IMR-90 (cell line): Measurements from ENCODE around the gene MRPS9. TPM values are rescaled to one million over a fixed set of nuclear protein-coding genes. Genes with fewer than 3 reads are reported as not detected.

Source experiments
- ATAC-seq: fragments of 200-7000 bp; cut with Tn5 transposase; 2 replicates; pipeline ENCODE4 v1.9.1; 2020; ENCODE audit warnings: low read depth, mild to moderate bottlenecking, moderate library complexity
- BruUV-seq: library from RNA; stranded (reverse); fragments of 400-500 nt; replicated peaks from 2 replicates; lab custom pipeline; 2021; lab: Mats Ljungman, UMichigan
- CTCF ChIA-PET: fragments of 300-600 bp; formaldehyde crosslinking; extraction: SDS; loops from one replicate; lab custom pipeline; 2021; ENCODE audit warnings: antibody characterized with exemption; lab: Yijun Ruan, JAX
- POLR2A ChIA-PET: fragments of 300-600 bp; sonication (Branson Sonifier 250); formaldehyde crosslinking; loops from one replicate; lab custom pipeline; 2022; ENCODE audit warnings: antibody characterized with exemption; ENCODE audit not compliant: unreplicated experiment; lab: Charles Lee
- DNase-seq: peaks from one replicate; pipeline ENCODE4 v3.0.0; 2013
- H2AFZ ChIP-seq: replicated peaks from 2 replicates; pipeline ENCODE3; 2013; ENCODE audit warnings: low read length, mild to moderate bottlenecking; ENCODE audit not compliant: poor library complexity
- H2AK5ac ChIP-seq: 2 replicates; pipeline ENCODE4 v1.6.1; 2013; ENCODE audit warnings: low read depth, low read length, inconsistent platforms
- H2AK9ac ChIP-seq: replicated peaks from 2 replicates; pipeline ENCODE3; 2013; ENCODE audit warnings: mild to moderate bottlenecking, low read depth, low read length, moderate library complexity; ENCODE audit not compliant: poor library complexity
- H2BK120ac ChIP-seq: 2 replicates; pipeline ENCODE4 v1.6.1; 2013; ENCODE audit warnings: low read depth, low read length, inconsistent platforms
- H2BK15ac ChIP-seq: 3 replicates; pipeline ENCODE4 v1.6.1; 2013; ENCODE audit warnings: low read depth, low read length, inconsistent platforms
- H2BK20ac ChIP-seq: 2 replicates; pipeline ENCODE4 v1.6.1; 2013; ENCODE audit warnings: low read depth, mild to moderate bottlenecking, inconsistent platforms, low read length, moderate library complexity
- H2BK5ac ChIP-seq: 2 replicates; pipeline ENCODE4 v1.6.1; 2013; ENCODE audit warnings: mild to moderate bottlenecking, low read depth, low read length, inconsistent platforms; ENCODE audit not compliant: poor library complexity, severe bottlenecking
- H3K14ac ChIP-seq: replicated peaks from 2 replicates; pipeline ENCODE4 v1.6.1; 2013; ENCODE audit warnings: low read depth, low read length, inconsistent platforms
- H3K18ac ChIP-seq: 2 replicates; pipeline ENCODE4 v1.6.1; 2013; ENCODE audit warnings: low read depth, low read length, control low read depth
- H3K23ac ChIP-seq: 2 replicates; pipeline ENCODE4 v1.6.1; 2013; ENCODE audit warnings: low read depth, low read length, inconsistent platforms
- H3K27ac ChIP-seq: 2 replicates; pipeline ENCODE4 v1.5.1; 2013; ENCODE audit warnings: mild to moderate bottlenecking, control low read depth, low read length; ENCODE audit not compliant: insufficient read depth
- H3K27me3 ChIP-seq: 2 replicates; pipeline ENCODE4 v1.6.1; 2013; ENCODE audit warnings: low read length; ENCODE audit not compliant: control insufficient read depth, insufficient read depth
- H3K36me3 ChIP-seq: 2 replicates; pipeline ENCODE4 v1.6.1; 2013; ENCODE audit warnings: low read length, mixed read lengths; ENCODE audit not compliant: control insufficient read depth, insufficient read depth
- H3K4ac ChIP-seq: 2 replicates; pipeline ENCODE4 v1.6.1; 2013; ENCODE audit warnings: low read depth, low read length, inconsistent platforms
- H3K4me1 ChIP-seq: 2 replicates; pipeline ENCODE4 v1.6.1; 2013; ENCODE audit warnings: low read length, mixed read lengths; ENCODE audit not compliant: control insufficient read depth, insufficient read depth
- H3K4me2 ChIP-seq: 2 replicates; pipeline ENCODE4 v1.6.1; 2013; ENCODE audit warnings: low read depth, mild to moderate bottlenecking, control low read depth, low read length, moderate library complexity
- H3K4me3 ChIP-seq: 2 replicates; pipeline ENCODE4 v1.5.1; 2013; ENCODE audit warnings: low read depth, mild to moderate bottlenecking, control low read depth, low read length, moderate library complexity; ENCODE audit not compliant: insufficient read depth
- H3K56ac ChIP-seq: 2 replicates; pipeline ENCODE4 v1.6.1; 2013; ENCODE audit warnings: low read length, inconsistent platforms; ENCODE audit not compliant: insufficient read depth; ENCODE audit errors: extremely low read depth
- H3K79me1 ChIP-seq, 2 experiments: 2 replicates each; pipeline ENCODE4 v1.6.1; 2013; ENCODE audit warnings: low read length in 2 of 2, inconsistent platforms in 1 of 2, low read depth in 1 of 2
- H3K9ac ChIP-seq: 2 replicates; pipeline ENCODE4 v1.6.1; 2013; ENCODE audit warnings: low read depth, low read length, control low read depth
- H3K9me1 ChIP-seq: 2 replicates; pipeline ENCODE4 v1.6.1; 2013; ENCODE audit warnings: low read length, inconsistent platforms; ENCODE audit not compliant: insufficient read depth
- H3K9me3 ChIP-seq: 2 replicates; pipeline ENCODE4 v1.6.1; 2013; ENCODE audit warnings: low read length; ENCODE audit not compliant: control insufficient read depth, insufficient read depth
- H4K20me1 ChIP-seq: 2 replicates; pipeline ENCODE4 v1.6.1; 2013; ENCODE audit warnings: low read length, inconsistent platforms; ENCODE audit not compliant: insufficient read depth
- H4K5ac ChIP-seq: 2 replicates; pipeline ENCODE4 v1.6.1; 2013; ENCODE audit warnings: mild to moderate bottlenecking, low read depth, low read length, control low read depth
- H4K8ac ChIP-seq, 2 experiments: 2 replicates each; pipeline ENCODE4 v1.6.1; 2013; ENCODE audit warnings: low read depth in 2 of 2, low read length in 2 of 2, control low read depth in 1 of 2, inconsistent platforms in 1 of 2
- H4K91ac ChIP-seq: 2 replicates; pipeline ENCODE4 v1.6.1; 2013; ENCODE audit warnings: low read depth, low read length, inconsistent platforms; ENCODE audit not compliant: insufficient read depth
- CTCF ChIP-seq: conservative IDR thresholded peaks from 2 replicates; pipeline ENCODE4 v1.5.1; 2012; ENCODE audit warnings: mild to moderate bottlenecking, low read depth, low read length, improper control_type of control experiment
- ELK1 ChIP-seq: fragments of 150-350 bp; IDR thresholded peaks from 2 replicates; pipeline ENCODE4 v1.6.1; 2016; ENCODE audit warnings: low read depth, mild to moderate bottlenecking, low read length, moderate library complexity, borderline replicate concordance
- FOS ChIP-seq: fragments of 150-350 bp; IDR thresholded peaks from 2 replicates; pipeline ENCODE4 v1.6.1; 2016; ENCODE audit warnings: low read depth, low read length
- NFE2L2 ChIP-seq: fragments of 150-350 bp; IDR thresholded peaks from 2 replicates; pipeline ENCODE4 v1.6.1; 2016; ENCODE audit warnings: low read depth, mild to moderate bottlenecking, low read length
- POLR2A ChIP-seq: IDR thresholded peaks from 2 replicates; pipeline ENCODE4 v1.6.1; 2012; ENCODE audit warnings: mild to moderate bottlenecking, low read depth, low read length
- RAD21 ChIP-seq: IDR thresholded peaks from 2 replicates; pipeline ENCODE4 v1.6.1; 2012; ENCODE audit warnings: low read length, improper control_type of control experiment
- SMC3 ChIP-seq: fragments of 150-350 bp; IDR thresholded peaks from 2 replicates; pipeline ENCODE4 v1.6.1; 2016; ENCODE audit warnings: low read depth, mild to moderate bottlenecking, antibody characterized with exemption, low read length, moderate library complexity
- USF2 ChIP-seq: fragments of 150-350 bp; IDR thresholded peaks from 2 replicates; pipeline ENCODE4 v1.6.1; 2017; ENCODE audit warnings: mild to moderate bottlenecking, antibody characterized with exemption, low read length, low read depth
- WGBS, 2 experiments: methylation state at CpG; one replicate each; pipeline versions ENCODE4 v1.1.5 to v1.1.7; 2013; ENCODE audit warnings: missing lambda C conversion rate in 2 of 2; ENCODE audit not compliant: insufficient read length in 1 of 2; ENCODE audit errors: extremely low coverage in 2 of 2; 5-methylcytosine and 5-hydroxymethylcytosine counted together
- dilution Hi-C: fragments of 300-500 bp; cut with HindIII; formaldehyde crosslinking; loops from one replicate; pipeline ENCODE4 v1.14.3; 2018; ENCODE audit warnings: low sequenced_read_pairs; ENCODE audit not compliant: unreplicated experiment
- in situ Hi-C: fragments of 300-500 bp; cut with MboI; formaldehyde crosslinking; loops from 3 replicates; pipeline ENCODE4 v1.14.3; 2019; ENCODE audit warnings: low sequenced_read_pairs, inconsistent platforms, mixed read lengths
- intact Hi-C: fragments of 100-400 bp; cut with micrococcal nuclease; formaldehyde crosslinking; loops from 2 replicates; pipeline ENCODE4 v1.10.0; 2022
- polyA plus RNA-seq, 3 experiments: library from polyadenylated mRNA; depleted of rRNA; stranded (reverse); fragments of >200 nt; gene quantifications; 2 replicates each; pipeline ENCODE4 v1.2.3, GENCODE V29; 2012; ENCODE audit warnings: low replicate concordance in 1 of 3
- total RNA-seq: library from RNA; depleted of rRNA; stranded (reverse); fragments of >200 nt; gene quantifications from 2 replicates; pipeline ENCODE4 v1.2.3, GENCODE V29; 2012

Gene MRPS9
- total and polyA plus RNA-seq, 2 of the 4 experiments (the other 2 are of a cell fraction): 20.6 to 27.7 TPM

GRCh38 chr2:105076121-105076520 is 38.3 kb downstream of the MRPS9 start:
- no peaks in the 10 kb centered on the region for H3K9me3 ChIP-seq
- H2BK20ac ChIP-seq: no peak overlapping the region
- H3K9ac ChIP-seq: no peak overlapping the region
- H3K36me3 ChIP-seq: 0 out of 2 replicates have a peak, but pooled peaks cover 2% of the 10 kb centered on the region
- no peak overlapping the region for H2AK5ac ChIP-seq
- H2BK120ac ChIP-seq: no peak overlapping the region
- intact Hi-C loops (no loop called here), dilution Hi-C loops (no loop called here), in situ Hi-C loops (no loop called here)
- no peaks in the 10 kb centered on the region for H3K27me3 ChIP-seq
- no peak overlapping the region for H3K18ac ChIP-seq
- DNase-seq: no peak
- no peak overlapping the region for H2BK15ac ChIP-seq
- H2BK5ac ChIP-seq: no peak overlapping the region
- ChIA-PET CTCF (no interaction called here), POLR2A (no interaction called here)
- TF ChIP-seq RAD21 (no peak), NFE2L2 (no peak), POLR2A (no peak), ELK1 (no peak), CTCF (no peak), SMC3 (no peak), FOS (no peak), USF2 (no peak)
- H3K4me2 ChIP-seq: no peak overlapping the region
- no peaks in the 10 kb centered on the region; the same call in 1 of the 2 replicates for H3K9me1 ChIP-seq
- BruUV-seq: no TSS peak
- peaks cover 7% of the 10 kb centered on the region; the same call in 1 of the 2 replicates for H3K4me1 ChIP-seq
- no peak overlapping the region for H3K56ac ChIP-seq
- H3K23ac ChIP-seq: no peak overlapping the region
- H2AK9ac ChIP-seq: no peak overlapping the region
- H4K91ac ChIP-seq: no peak overlapping the region
- no peak overlapping the region for H2AFZ ChIP-seq
- no peaks in the 10 kb centered on the region for H4K20me1 ChIP-seq
- peaks cover 0 to under 1% of the 10 kb centered on the region in 2 experiments; a peak in 1 of 4 replicates for H3K79me1 ChIP-seq
- no peak overlapping the region for H3K4me3 ChIP-seq
- H3K4ac ChIP-seq: no peak overlapping the region
- no peak overlapping the region for H4K8ac ChIP-seq
- H4K5ac ChIP-seq: no peak overlapping the region
- no peak overlapping the region for H3K14ac ChIP-seq
- WGBS, 2 experiments: no CpG with 5 or more reads among the region's 3 CpGs
- ATAC-seq: no peak
- H3K27ac ChIP-seq: no peak overlapping the region
